Measurements from ENCODE around the gene BRINP1. TPM values are rescaled to one million over a fixed set of nuclear protein-coding genes. Genes with fewer than 3 reads are reported as not detected.

BRINP1 gene
- total RNA-seq, 4 donors from 2014 or later = 0.27 TPM; not detected in 3

GRCh38 chr9:119273325-119273904 is 95.8 kb downstream of the BRINP1 start:
- WGBS, 2 donors (ENCODE audit: low coverage in 1 of 2) = 51 to 55% methylated on average over 2 to 5 of the region's 5 CpGs
- intact Hi-C loops (cut with DNase I; ENCODE audit: low total_unique reads) = no loop called here
- Histone ChIP-seq H3K27me3 (no peaks in the 10 kb centered on the region), H3K4me3 (no peak overlapping the region), H3K9me3 (no peaks in the 10 kb centered on the region), H3K4me1 (no peaks in the 10 kb centered on the region), H3K36me3 (no peaks in the 10 kb centered on the region), H3K27ac (no peak overlapping the region)
- TF ChIP-seq POLR2AphosphoS5 (IDR thresholded peaks at IDR 0.05) = no peak
- TF ChIP-seq POLR2A (IDR thresholded peaks at IDR 0.05) = no peak
- TF ChIP-seq EP300 (IDR thresholded peaks at IDR 0.05; ENCODE audit: low read depth) = no peak
- no peak for TF ChIP-seq CTCF (IDR thresholded peaks at IDR 0.05)
- DNase-seq = no peak
- in situ Hi-C loops (cut with MboI; ENCODE audit: low pct_ligation_motif_present in 1 of 4, low pct_unique_long_range_greater_than_20kb in 1 of 4, low sequenced_read_pairs in 3 of 4) = no loop called here

GRCh38 chr9:119272500-119273211 is 96.6 kb downstream of the BRINP1 start:
- Histone ChIP-seq H3K36me3 (no peaks in the 10 kb centered on the region), H3K27me3 (no peaks in the 10 kb centered on the region), H3K9me3 (no peaks in the 10 kb centered on the region), H3K4me3 (no peak overlapping the region), H3K27ac (no peak overlapping the region), H3K4me1 (no peaks in the 10 kb centered on the region)
- in situ Hi-C loops (cut with MboI; ENCODE audit: low pct_ligation_motif_present in 1 of 4, low pct_unique_long_range_greater_than_20kb in 1 of 4, low sequenced_read_pairs in 3 of 4) = no loop called here
- DNase-seq = no peak
- WGBS, 2 donors (ENCODE audit: low coverage in 1 of 2) = 35 to 70% methylated on average over 5 of the region's 5 CpGs
- TF ChIP-seq POLR2A (IDR thresholded peaks at IDR 0.05) = no peak
- no peak for TF ChIP-seq CTCF (IDR thresholded peaks at IDR 0.05)
- no peak for TF ChIP-seq EP300 (IDR thresholded peaks at IDR 0.05; ENCODE audit: low read depth)
- no peak for TF ChIP-seq POLR2AphosphoS5 (IDR thresholded peaks at IDR 0.05)
- intact Hi-C loops (cut with DNase I; ENCODE audit: low total_unique reads) = no loop called here

- intact Hi-C loops (cut with DNase I; ENCODE audit: low total_unique reads) = no loop called here
- whole genome bisulfite sequencing, 2 donors (ENCODE audit: low coverage in 1 of 2) = 33 to 45% methylated on average over 2 to 3 of the region's 3 CpGs
- in situ Hi-C loops (cut with MboI; ENCODE audit: low pct_ligation_motif_present in 1 of 4, low pct_unique_long_range_greater_than_20kb in 1 of 4, low sequenced_read_pairs in 3 of 4) = no loop called here
- Histone ChIP-seq H3K36me3 (no peaks in the 10 kb centered on the region), H3K4me1 (no peaks in the 10 kb centered on the region), H3K27ac (no peak overlapping the region), H3K27me3 (no peaks in the 10 kb centered on the region), H3K9me3 (no peaks in the 10 kb centered on the region), H3K4me3 (no peak overlapping the region)
- no peak for DNase-seq
- TF ChIP-seq EP300 (IDR thresholded peaks at IDR 0.05; ENCODE audit: low read depth) = no peak
- no peak for TF ChIP-seq POLR2A (IDR thresholded peaks at IDR 0.05)
- no peak for TF ChIP-seq POLR2AphosphoS5 (IDR thresholded peaks at IDR 0.05)
- TF ChIP-seq CTCF (IDR thresholded peaks at IDR 0.05) = no peak
Measured at GRCh38 chr9:119268985-119269384, 100.2 kb downstream of the BRINP1 start.

GRCh38 chr9:119264165-119264564 is 105.1 kb downstream of the BRINP1 start:
- H3K4me3 ChIP-seq = no peak overlapping the region
- no peaks in the 10 kb centered on the region for H3K9me3 ChIP-seq
- no peaks in the 10 kb centered on the region for H3K27me3 ChIP-seq
- TF ChIP-seq POLR2A (IDR thresholded peaks at IDR 0.05) (no peak), EP300 (IDR thresholded peaks at IDR 0.05; ENCODE audit: low read depth) (no peak), POLR2AphosphoS5 (IDR thresholded peaks at IDR 0.05) (no peak), CTCF (IDR thresholded peaks at IDR 0.05) (no peak)
- no peaks in the 10 kb centered on the region for H3K36me3 ChIP-seq
- no peak for DNase-seq
- 84 to 97% methylated on average over 3 of the region's 3 CpGs for WGBS, 2 donors (ENCODE audit: low coverage in 1 of 2)
- intact Hi-C loops (cut with DNase I; ENCODE audit: low total_unique reads) (no loop called here), in situ Hi-C loops (cut with MboI; ENCODE audit: low pct_ligation_motif_present in 1 of 4, low pct_unique_long_range_greater_than_20kb in 1 of 4, low sequenced_read_pairs in 3 of 4) (no loop called here)
- no peaks in the 10 kb centered on the region for H3K4me1 ChIP-seq
- no peak overlapping the region for H3K27ac ChIP-seq
